Thyroid gland (tissue), 4 donors: ENCODE results near the gene MYADML2. TPM values are rescaled to one million over a fixed set of nuclear protein-coding genes. Genes with fewer than 3 reads are reported as not detected.

ENCODE experiments used
- DNase-seq, 2 donors: peaks; one replicate each; pipeline ENCODE4 v3.0.0-alpha.2; 2019
- H3K27ac ChIP-seq, 3 donors: fragments of 200-600 bp; sonication (generic); 1 replicate in 2 of 3; 2 replicates in 1 of 3; pipeline ENCODE4 v1.5.1; 2016 to 2019; ENCODE audit warnings: mild to moderate bottlenecking in 1 of 3, moderate library complexity in 1 of 3
- H3K27me3 ChIP-seq: fragments of 200-600 bp; sonication (generic); one replicate; pipeline ENCODE4 v1.5.1; 2019
- H3K36me3 ChIP-seq, 2 donors: fragments of 200-600 bp; sonication (generic); one replicate each; pipeline ENCODE4 v1.5.1; 2016 to 2019
- H3K4me1 ChIP-seq, 2 donors: fragments of 200-600 bp; sonication (generic); one replicate each; pipeline ENCODE4 v1.5.1; 2017 to 2019
- H3K4me3 ChIP-seq, 3 donors: fragments of 200-600 bp; sonication (generic); replicated peaks in 1 of 3; 1 replicate in 2 of 3; 2 replicates in 1 of 3; pipeline ENCODE4 v1.5.1; 2016; ENCODE audit warnings: mild to moderate bottlenecking in 1 of 3
- H3K9me3 ChIP-seq: fragments of 200-600 bp; sonication (generic); one replicate; pipeline ENCODE4 v1.5.1; 2017
- POLR2A ChIP-seq, 2 donors: fragments of 450-650 bp; IDR thresholded peaks; one replicate each; pipeline ENCODE4 v1.6.1; 2017; ENCODE audit warnings: antibody characterized with exemption in 2 of 2, mild to moderate bottlenecking in 2 of 2, moderate library complexity in 1 of 2
- WGBS, 2 donors: methylation state at CpG; one replicate each; pipeline ENCODE4 v1.1.5; 2017; 5-methylcytosine and 5-hydroxymethylcytosine counted together
- intact Hi-C: fragments of 100-400 bp; cut with DNase I; formaldehyde crosslinking; loops from one replicate; pipeline ENCODE4 v1.15.1; 2023
- total RNA-seq, 4 donors: library from RNA; depleted of rRNA; stranded (reverse); fragments of >200 nt; gene quantifications; one replicate each; pipeline ENCODE4 v1.2.3, GENCODE V29; 2016
- TF ChIP-seq, protein P1 (sequence below), 6 experiments: fragments of 200-600 bp in 3 of 6; fragments of 450-650 bp in 3 of 6; sonication (generic) in 3 of 6; IDR thresholded peaks; one replicate each; pipeline ENCODE4 v1.5.1; 2016 to 2019; ENCODE audit warnings: antibody characterized with exemption in 6 of 6, mild to moderate bottlenecking in 2 of 6, inconsistent platforms in 1 of 6, moderate library complexity in 1 of 6

Gene MYADML2
- total RNA-seq, 4 donors from 2014 or later: not detected

DNA sequence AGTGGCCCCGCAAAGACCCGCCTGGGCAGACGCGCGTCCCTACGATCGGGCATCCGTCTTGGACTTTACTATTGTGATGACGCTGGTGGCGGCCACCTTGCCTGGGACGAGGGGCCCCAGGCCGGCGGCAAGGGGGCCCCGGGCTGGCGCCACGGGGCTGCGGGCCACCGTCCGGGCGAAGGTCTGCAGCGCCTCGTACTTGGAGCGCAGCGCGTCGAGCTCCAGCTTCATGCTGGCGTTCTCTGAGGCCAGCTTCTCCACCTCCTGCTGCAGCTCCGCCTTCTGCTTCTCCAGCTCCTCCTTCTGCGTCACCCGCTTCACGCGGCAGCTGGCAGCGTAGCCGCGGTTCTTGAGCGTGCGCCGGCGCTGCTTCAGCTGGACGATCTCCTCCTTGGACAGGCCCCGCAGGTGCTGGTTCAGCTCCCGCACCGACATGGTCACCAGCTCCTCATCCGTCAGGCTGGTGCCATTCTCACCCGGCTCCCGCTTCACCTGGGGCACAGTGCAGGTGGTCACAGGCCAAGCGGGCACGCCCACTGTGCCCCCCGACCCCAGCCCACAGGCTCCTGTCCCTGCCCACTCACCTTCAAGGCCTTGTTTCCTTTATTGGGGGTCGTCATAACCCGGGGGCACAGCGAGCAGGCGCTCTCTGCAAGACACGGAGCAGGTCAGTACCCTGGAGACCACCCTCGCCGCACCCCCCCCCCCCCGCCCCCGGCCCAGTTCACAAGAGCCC, 24.3 kb downstream of the MYADML2 start:
- H3K4me3 ChIP-seq: peak overlapping the region in 1 of 3 donors; percentile 25

GRCh38 chr17:81921996-81922565, 25.0 kb downstream of the MYADML2 start:
- Histone ChIP-seq H3K36me3 (peaks cover 13 to 14% of the 10 kb centered on the region in 2 donors), H3K27me3 (no peaks in the 10 kb centered on the region), H3K9me3 (no peaks in the 10 kb centered on the region), H3K27ac (peak overlapping the region in 1 of 3 donors; percentile 64), H3K4me3 (no peak overlapping the region), H3K4me1 (peaks cover 36 to 51% of the 10 kb centered on the region in 2 donors)
- 95 to 96% methylated on average over 20 to 23 of the region's 23 CpGs for WGBS, 2 donors
- intact Hi-C loops: no loop called here
- no peak for DNase-seq
- TF ChIP-seq, protein P1, sequence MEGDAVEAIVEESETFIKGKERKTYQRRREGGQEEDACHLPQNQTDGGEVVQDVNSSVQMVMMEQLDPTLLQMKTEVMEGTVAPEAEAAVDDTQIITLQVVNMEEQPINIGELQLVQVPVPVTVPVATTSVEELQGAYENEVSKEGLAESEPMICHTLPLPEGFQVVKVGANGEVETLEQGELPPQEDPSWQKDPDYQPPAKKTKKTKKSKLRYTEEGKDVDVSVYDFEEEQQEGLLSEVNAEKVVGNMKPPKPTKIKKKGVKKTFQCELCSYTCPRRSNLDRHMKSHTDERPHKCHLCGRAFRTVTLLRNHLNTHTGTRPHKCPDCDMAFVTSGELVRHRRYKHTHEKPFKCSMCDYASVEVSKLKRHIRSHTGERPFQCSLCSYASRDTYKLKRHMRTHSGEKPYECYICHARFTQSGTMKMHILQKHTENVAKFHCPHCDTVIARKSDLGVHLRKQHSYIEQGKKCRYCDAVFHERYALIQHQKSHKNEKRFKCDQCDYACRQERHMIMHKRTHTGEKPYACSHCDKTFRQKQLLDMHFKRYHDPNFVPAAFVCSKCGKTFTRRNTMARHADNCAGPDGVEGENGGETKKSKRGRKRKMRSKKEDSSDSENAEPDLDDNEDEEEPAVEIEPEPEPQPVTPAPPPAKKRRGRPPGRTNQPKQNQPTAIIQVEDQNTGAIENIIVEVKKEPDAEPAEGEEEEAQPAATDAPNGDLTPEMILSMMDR (IDR thresholded peaks at IDR 0.05): no peak
- no peak for TF ChIP-seq POLR2A (IDR thresholded peaks at IDR 0.05)

More for the DNA sequence above, 24.3 kb downstream of the MYADML2 start:
- peaks cover 13 to 14% of the 10 kb centered on the region in 2 donors for H3K36me3 ChIP-seq
- TF ChIP-seq POLR2A (IDR thresholded peaks at IDR 0.05): no peak
- TF ChIP-seq, protein P1 (IDR thresholded peaks at IDR 0.05): no peak
- no peaks in the 10 kb centered on the region for H3K9me3 ChIP-seq
- 89 to 93% methylated on average over 49 to 52 of the region's 58 CpGs for WGBS, 2 donors
- intact Hi-C loops: no loop called here
- peak overlapping the region in 2 of 3 donors; percentile 64 to 83 for H3K27ac ChIP-seq
- peaks cover 32 to 46% of the 10 kb centered on the region in 2 donors for H3K4me1 ChIP-seq
- H3K27me3 ChIP-seq: no peaks in the 10 kb centered on the region
- no peak for DNase-seq

- H3K27me3 ChIP-seq: no peaks in the 10 kb centered on the region
- H3K4me3 ChIP-seq: no peak overlapping the region
- intact Hi-C loops: no loop called here
- no peak for DNase-seq
- TF ChIP-seq POLR2A (IDR thresholded peaks at IDR 0.05): no peak
- TF ChIP-seq, protein P1 (IDR thresholded peaks at IDR 0.05): no peak
- H3K4me1 ChIP-seq: peaks cover 41 to 57% of the 10 kb centered on the region in 2 donors
- H3K36me3 ChIP-seq: peaks cover 13 to 14% of the 10 kb centered on the region in 2 donors
- 91 to 93% methylated on average over 3 of the region's 3 CpGs for WGBS, 2 donors
- H3K9me3 ChIP-seq: no peaks in the 10 kb centered on the region
- no peak overlapping the region for H3K27ac ChIP-seq
Measured at GRCh38 chr17:81921537-81921862, 25.5 kb downstream of the MYADML2 start.

- Histone ChIP-seq H3K4me3 (no peak overlapping the region), H3K9me3 (no peaks in the 10 kb centered on the region), H3K27ac (no peak overlapping the region), H3K4me1 (peaks cover 42 to 53% of the 10 kb centered on the region in 2 donors), H3K36me3 (peaks cover 13 to 14% of the 10 kb centered on the region in 2 donors), H3K27me3 (no peaks in the 10 kb centered on the region)
- intact Hi-C loops: no loop called here
- no peak for DNase-seq
- TF ChIP-seq, protein P1 (IDR thresholded peaks at IDR 0.05): no peak
- TF ChIP-seq POLR2A (IDR thresholded peaks at IDR 0.05): no peak
- 92 to 95% methylated on average over 25 to 28 of the region's 33 CpGs for WGBS, 2 donors
Measured at GRCh38 chr17:81920612-81921536, 26.2 kb downstream of the MYADML2 start.
